GM12873 (cell line): Measurements from ENCODE around the gene MRPS14.

Experiments used
- CTCF ChIP-seq: IDR thresholded peaks from 2 replicates; pipeline ENCODE4 v1.5.1; 2012; ENCODE audit warnings: low read depth, mild to moderate bottlenecking, moderate library complexity, low read length, control low read depth; ENCODE audit not compliant: insufficient read depth; ENCODE audit errors: missing control alignments

The MRPS14 gene

GRCh38 chr1:175062339-175062738 lies 39.1 kb upstream of the MRPS14 start:
- TF ChIP-seq CTCF = no peak

GRCh38 chr1:175054736-175055135 lies 31.5 kb upstream of the MRPS14 start:
- TF ChIP-seq CTCF = no peak

GRCh38 chr1:175050992-175051391 lies 27.8 kb upstream of the MRPS14 start:
- TF ChIP-seq CTCF = no peak

GRCh38 chr1:175045519-175045918 lies 22.3 kb upstream of the MRPS14 start:
- TF ChIP-seq CTCF = no peak

GRCh38 chr1:175045097-175045496 lies 21.9 kb upstream of the MRPS14 start:
- TF ChIP-seq CTCF = no peak

GRCh38 chr1:175043824-175044223 lies 20.6 kb upstream of the MRPS14 start:
- no peak for TF ChIP-seq CTCF

- TF ChIP-seq CTCF = no peak
Measured at GRCh38 chr1:175042650-175043049, 19.4 kb upstream of the MRPS14 start.
